Urinary bladder (tissue), 4 donors: ENCODE results near the gene TJP3. TPM values are rescaled to one million over a fixed set of nuclear protein-coding genes. Genes with fewer than 3 reads are reported as not detected.
"Not testable (repeated sequence)": the region's sequence is repeated elsewhere in the genome, so short reads cannot be mapped to it uniquely, and the experiment has no call there.

Experiments
- DNase-seq: peaks from one replicate; pipeline ENCODE4 v3.0.0-alpha.2; 2015; ENCODE audit errors: extremely low spot score
- H3K27ac ChIP-seq: one replicate; pipeline ENCODE4 v1.5.1; 2013; ENCODE audit warnings: low read depth, mild to moderate bottlenecking, moderate library complexity
- H3K36me3 ChIP-seq: one replicate; pipeline ENCODE4 v1.6.1; 2013; ENCODE audit warnings: mild to moderate bottlenecking, moderate library complexity; ENCODE audit not compliant: insufficient read depth
- H3K4me1 ChIP-seq: one replicate; pipeline ENCODE4 v1.6.1; 2013; ENCODE audit warnings: mild to moderate bottlenecking, moderate library complexity; ENCODE audit not compliant: insufficient read depth
- H3K4me3 ChIP-seq: one replicate; pipeline ENCODE4 v1.5.1; 2013; ENCODE audit warnings: low read depth, low read length
- WGBS: extraction: QIAGEN DNeasy Blood & Tissue Kit; methylation state at CpG from one replicate; pipeline ENCODE4 v1.1.7; 2013; 5-methylcytosine and 5-hydroxymethylcytosine counted together
- polyA plus RNA-seq: library from polyadenylated mRNA; stranded (reverse); fragments of 200-250 nt; gene quantifications from one replicate; pipeline ENCODE4 v1.2.3, GENCODE V29; 2013
- total RNA-seq: library from RNA; depleted of rRNA; stranded (reverse); fragments of >200 nt; gene quantifications from one replicate; pipeline ENCODE4 v1.2.3, GENCODE V29; 2014
- donor health status: healthy with polysubstance abuse.
- donor health status: healthy.

Gene TJP3
- total and polyA plus RNA-seq, 2 donors = 2.8 to 3.1 TPM

- peaks cover 3% of the 10 kb centered on the region for H3K36me3 ChIP-seq
- H3K4me1 ChIP-seq = no peaks in the 10 kb centered on the region
- H3K27ac ChIP-seq = no peak overlapping the region
- H3K4me3 ChIP-seq = no peak overlapping the region
- no peak for DNase-seq
- WGBS = 61% methylated on average over 1 of the region's 1 CpG
Observed at GRCh38 chr19:3762130-3762473, 53.9 kb downstream of the TJP3 start.

- peaks cover 5% of the 10 kb centered on the region for H3K36me3 ChIP-seq
- peak; percentile 98 for DNase-seq
- peak within 1 kb of the TSS; percentile 74 for H3K4me3 ChIP-seq
- peak within 1 kb of the TSS; percentile 99 for H3K27ac ChIP-seq
- WGBS = 3% methylated on average over 47 of the region's 47 CpGs
- H3K4me1 ChIP-seq = no peaks in the 10 kb centered on the region
Observed at GRCh38 chr19:3762501-3763459, 54.6 kb downstream of the TJP3 start, which contains the start of gene MRPL54. Gene MRPL54 (plus strand): TSS chr19:3762682. CDS start chr19:3762701, 19 bp downstream.

- WGBS = 90% methylated on average over 12 of the region's 12 CpGs
- Histone ChIP-seq H3K36me3 (peaks cover 5% of the 10 kb centered on the region), H3K4me3 (no peak overlapping the region), H3K27ac (no peak overlapping the region), H3K4me1 (no peaks in the 10 kb centered on the region)
- no peak for DNase-seq
Observed at GRCh38 chr19:3765121-3765520, 56.9 kb downstream of the TJP3 start.

GRCh38 chr19:3765757-3766156 is 57.6 kb downstream of the TJP3 start:
- H3K27ac ChIP-seq, H3K4me3 ChIP-seq, H3K4me1 ChIP-seq, DNase-seq, H3K36me3 ChIP-seq: not testable (repeated sequence)
- 90% methylated on average over 5 of the region's 5 CpGs for WGBS

- H3K27ac ChIP-seq = no peak overlapping the region
- no peak overlapping the region for H3K4me3 ChIP-seq
- peaks cover 5% of the 10 kb centered on the region for H3K36me3 ChIP-seq
- DNase-seq = no peak
- H3K4me1 ChIP-seq = no peaks in the 10 kb centered on the region
- 93% methylated on average over 7 of the region's 7 CpGs for WGBS
Observed at GRCh38 chr19:3766520-3766919, 58.3 kb downstream of the TJP3 start.

- peaks cover 5% of the 10 kb centered on the region for H3K36me3 ChIP-seq
- H3K4me3 ChIP-seq = no peak overlapping the region
- WGBS = 93% methylated on average over 23 of the region's 23 CpGs
- no peak for DNase-seq
- no peaks in the 10 kb centered on the region for H3K4me1 ChIP-seq
- no peak overlapping the region for H3K27ac ChIP-seq
Observed at GRCh38 chr19:3767050-3767449, 58.9 kb downstream of the TJP3 start.

- WGBS = 89% methylated on average over 25 of the region's 25 CpGs
- no peak overlapping the region for H3K27ac ChIP-seq
- H3K4me1 ChIP-seq = no peaks in the 10 kb centered on the region
- H3K4me3 ChIP-seq = no peak overlapping the region
- no peak for DNase-seq
- peaks cover 5% of the 10 kb centered on the region for H3K36me3 ChIP-seq
Observed at GRCh38 chr19:3768015-3768747, 60.0 kb downstream of the TJP3 start.

GRCh38 chr19:3768748-3769099 is 60.5 kb downstream of the TJP3 start:
- peaks cover 5% of the 10 kb centered on the region for H3K36me3 ChIP-seq
- DNase-seq = no peak
- H3K27ac ChIP-seq = no peak overlapping the region
- no peak overlapping the region for H3K4me3 ChIP-seq
- 87% methylated on average over 7 of the region's 7 CpGs for WGBS
- no peaks in the 10 kb centered on the region for H3K4me1 ChIP-seq

GRCh38 chr19:3769494-3769893 is 61.3 kb downstream of the TJP3 start:
- Histone ChIP-seq H3K36me3 (peaks cover 5% of the 10 kb centered on the region), H3K27ac (no peak overlapping the region), H3K4me1 (no peaks in the 10 kb centered on the region), H3K4me3 (no peak overlapping the region)
- DNase-seq = no peak
- WGBS = 85% methylated on average over 17 of the region's 17 CpGs

- DNase-seq = no peak
- H3K36me3 ChIP-seq = peaks cover 5% of the 10 kb centered on the region
- no peak overlapping the region for H3K27ac ChIP-seq
- no peak overlapping the region for H3K4me3 ChIP-seq
- WGBS = 72% methylated on average over 53 of the region's 53 CpGs
- H3K4me1 ChIP-seq = no peaks in the 10 kb centered on the region
Observed at GRCh38 chr19:3770136-3770999, 62.2 kb downstream of the TJP3 start.

GRCh38 chr19:3771000-3771905 is 63.1 kb downstream of the TJP3 start:
- H3K4me3 ChIP-seq = no peak overlapping the region
- DNase-seq = no peak
- H3K4me1 ChIP-seq = no peaks in the 10 kb centered on the region
- WGBS = 76% methylated on average over 35 of the region's 35 CpGs
- peaks cover 5% of the 10 kb centered on the region for H3K36me3 ChIP-seq
- no peak overlapping the region for H3K27ac ChIP-seq

- 44% methylated on average over 23 of the region's 23 CpGs for WGBS
- H3K4me3 ChIP-seq = no peak within 1 kb of the TSS
Observed at GRCh38 chr19:3771906-3772455, 63.8 kb downstream of the TJP3 start, which contains the start of gene RAX2. Gene RAX2 (minus strand): TSS chr19:3772228. CDS start chr19:3771742, 486 bp downstream.

More at GRCh38 chr19:3771906-3772455, 63.8 kb downstream of the TJP3 start, which contains the start of gene RAX2:
- Histone ChIP-seq H3K36me3 (peaks cover 3% of the 10 kb centered on the region), H3K27ac (no peak within 1 kb of the TSS), H3K4me1 (no peaks in the 10 kb centered on the region)
- DNase-seq = no peak
